Measurements from ENCODE around the gene MCTP1.

MCTP1 gene

GRCh38 chr5:94784536-94785505, 500.1 kb downstream of the MCTP1 start:
- Histone ChIP-seq H3K27ac (no peak overlapping the region), H3K4me3 (no peak overlapping the region), H3K9me3 (ENCODE audit: low read depth, low read length) (no peaks in the 10 kb centered on the region), H3K9ac (ENCODE audit: insufficient read length) (no peak overlapping the region), H3K36me3 (ENCODE audit: insufficient read depth, low read length) (no peaks in the 10 kb centered on the region)
- peak; percentile 48 for DNase-seq (ENCODE audit: low read depth, low spot score)
- TF ChIP-seq FOXP2 (optimal IDR thresholded peaks at IDR 0.05; ENCODE audit: control extremely low read depth, extremely low read length, insufficient read depth) (no peak), EZH2 (IDR thresholded peaks at IDR 0.05) (no peak), POLR2AphosphoS5 (IDR thresholded peaks at IDR 0.05; ENCODE audit: borderline replicate concordance, low read depth, low read length) (no peak)

DNA sequence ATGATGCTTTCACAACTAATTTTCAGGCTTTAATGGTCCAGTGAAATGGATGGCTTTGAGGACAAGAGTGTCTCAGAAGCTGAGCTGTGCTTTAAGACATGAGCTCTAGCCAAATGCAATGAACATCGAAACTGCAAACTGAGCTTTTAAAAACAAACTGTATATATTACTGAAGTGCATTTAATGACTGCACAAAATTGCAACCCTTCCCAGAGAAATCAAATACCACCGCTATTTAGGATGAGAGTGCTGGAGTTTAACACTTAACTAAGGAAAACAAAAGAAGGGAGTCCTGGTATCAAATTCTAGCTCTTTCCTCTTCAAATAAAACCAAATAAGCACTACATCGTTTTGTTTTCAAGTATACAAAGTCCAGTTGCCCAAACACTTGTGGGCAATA, 502.5 kb downstream of the MCTP1 start:
- no peaks in the 10 kb centered on the region for H3K9me3 ChIP-seq (ENCODE audit: low read depth, low read length)
- no peak for DNase-seq (ENCODE audit: low read depth, low spot score)

GRCh38 chr5:94779684-94780083, 505.2 kb downstream of the MCTP1 start:
- Histone ChIP-seq H3K9ac (ENCODE audit: insufficient read length) (no peak overlapping the region), H3K9me3 (ENCODE audit: low read depth, low read length) (no peaks in the 10 kb centered on the region), H3K27ac (no peak overlapping the region), H3K36me3 (ENCODE audit: insufficient read depth, low read length) (no peaks in the 10 kb centered on the region), H3K4me3 (no peak overlapping the region)
- no peak for DNase-seq (ENCODE audit: low read depth, low spot score)
- TF ChIP-seq POLR2AphosphoS5 (IDR thresholded peaks at IDR 0.05; ENCODE audit: borderline replicate concordance, low read depth, low read length) = no peak
- TF ChIP-seq FOXP2 (optimal IDR thresholded peaks at IDR 0.05; ENCODE audit: control extremely low read depth, extremely low read length, insufficient read depth) = no peak
- TF ChIP-seq EZH2 (IDR thresholded peaks at IDR 0.05) = no peak

More for the DNA sequence above, 502.5 kb downstream of the MCTP1 start:
- Histone ChIP-seq H3K4me3 (no peak overlapping the region), H3K27ac (no peak overlapping the region), H3K36me3 (ENCODE audit: insufficient read depth, low read length) (no peaks in the 10 kb centered on the region), H3K9ac (ENCODE audit: insufficient read length) (no peak overlapping the region)
- no peak for TF ChIP-seq POLR2AphosphoS5 (IDR thresholded peaks at IDR 0.05; ENCODE audit: borderline replicate concordance, low read depth, low read length)
- no peak for TF ChIP-seq EZH2 (IDR thresholded peaks at IDR 0.05)
- no peak for TF ChIP-seq FOXP2 (optimal IDR thresholded peaks at IDR 0.05; ENCODE audit: control extremely low read depth, extremely low read length, insufficient read depth)

DNA sequence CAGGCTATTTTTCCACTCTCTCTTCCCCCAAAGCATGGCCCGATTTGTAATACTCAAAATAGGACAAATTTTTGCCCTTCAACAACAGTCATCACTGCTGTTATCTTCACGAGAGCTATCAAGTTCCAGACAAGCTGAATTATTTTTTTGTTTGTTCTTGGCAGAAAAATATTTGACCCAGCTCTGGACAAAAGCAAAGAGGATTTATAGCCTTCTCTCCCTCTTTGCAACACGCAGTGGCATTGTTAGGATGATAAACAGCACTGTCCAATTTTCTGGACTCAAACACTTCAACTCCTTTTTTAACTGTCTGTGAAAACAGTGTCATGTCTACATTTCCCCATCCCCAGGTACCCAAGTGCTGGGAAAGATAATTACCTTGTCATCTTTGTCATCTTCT, 506.2 kb downstream of the MCTP1 start:
- H3K4me3 ChIP-seq = no peak overlapping the region
- H3K27ac ChIP-seq = no peak overlapping the region
- H3K9ac ChIP-seq (ENCODE audit: insufficient read length) = no peak overlapping the region
- H3K9me3 ChIP-seq (ENCODE audit: low read depth, low read length) = no peaks in the 10 kb centered on the region
- no peaks in the 10 kb centered on the region for H3K36me3 ChIP-seq (ENCODE audit: insufficient read depth, low read length)
- no peak for DNase-seq (ENCODE audit: low read depth, low spot score)
- TF ChIP-seq POLR2AphosphoS5 (IDR thresholded peaks at IDR 0.05; ENCODE audit: borderline replicate concordance, low read depth, low read length) (no peak), EZH2 (IDR thresholded peaks at IDR 0.05) (no peak), FOXP2 (optimal IDR thresholded peaks at IDR 0.05; ENCODE audit: control extremely low read depth, extremely low read length, insufficient read depth) (no peak)

- DNase-seq (ENCODE audit: low read depth, low spot score) = no peak
These were observed 506.6 kb downstream of the MCTP1 start for GRCh38 chr5:94778299-94778698.

DNA sequence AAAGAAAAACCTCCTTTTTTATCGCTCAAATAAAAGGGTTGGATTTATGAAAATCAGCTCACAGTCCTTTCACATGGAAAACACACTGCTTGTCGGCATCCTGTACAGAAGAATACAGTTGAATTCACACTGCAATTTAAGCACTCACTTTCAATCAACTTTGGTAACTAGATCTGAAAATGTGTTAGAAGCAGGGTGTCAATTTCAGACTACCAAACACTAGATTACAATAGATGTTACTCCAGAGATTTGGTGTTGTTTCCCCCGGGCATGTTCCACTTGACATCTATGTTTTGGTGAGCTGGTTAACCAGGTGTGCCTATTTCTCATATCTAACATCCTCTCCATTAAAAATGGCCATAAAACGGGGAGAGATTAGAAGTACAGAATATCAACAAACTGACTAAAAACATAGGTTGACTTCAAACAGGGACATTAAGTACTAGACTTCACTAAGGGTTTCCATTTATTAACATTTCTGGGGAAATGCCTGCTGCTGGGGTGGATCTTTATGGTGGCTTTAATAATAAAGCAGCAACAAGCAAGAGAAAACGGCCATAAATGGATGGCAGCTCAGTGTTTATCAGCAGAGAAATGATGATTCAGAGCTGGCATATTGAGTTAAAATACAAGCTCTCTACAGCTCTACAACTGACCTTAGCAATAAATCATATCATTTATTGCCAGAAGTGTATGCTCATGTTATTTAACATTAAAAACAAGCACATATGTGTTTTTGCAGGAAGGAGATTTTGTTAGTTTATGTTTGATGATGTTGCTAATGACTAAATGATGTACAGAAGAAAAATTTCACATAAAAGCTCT, 507.6 kb downstream of the MCTP1 start:
- no peak for DNase-seq (ENCODE audit: low read depth, low spot score)
- no peak overlapping the region for H3K4me3 ChIP-seq
- H3K9me3 ChIP-seq (ENCODE audit: low read depth, low read length) = no peaks in the 10 kb centered on the region
- no peaks in the 10 kb centered on the region for H3K36me3 ChIP-seq (ENCODE audit: insufficient read depth, low read length)
- TF ChIP-seq POLR2AphosphoS5 (IDR thresholded peaks at IDR 0.05; ENCODE audit: borderline replicate concordance, low read depth, low read length) (no peak), EZH2 (IDR thresholded peaks at IDR 0.05) (no peak), FOXP2 (optimal IDR thresholded peaks at IDR 0.05; ENCODE audit: control extremely low read depth, extremely low read length, insufficient read depth) (no peak)
- H3K27ac ChIP-seq = no peak overlapping the region
- H3K9ac ChIP-seq (ENCODE audit: insufficient read length) = no peak overlapping the region

More at GRCh38 chr5:94778299-94778698, 506.6 kb downstream of the MCTP1 start:
- no peak for TF ChIP-seq FOXP2 (optimal IDR thresholded peaks at IDR 0.05; ENCODE audit: control extremely low read depth, extremely low read length, insufficient read depth)
- no peak for TF ChIP-seq POLR2AphosphoS5 (IDR thresholded peaks at IDR 0.05; ENCODE audit: borderline replicate concordance, low read depth, low read length)
- no peak for TF ChIP-seq EZH2 (IDR thresholded peaks at IDR 0.05)
- H3K36me3 ChIP-seq (ENCODE audit: insufficient read depth, low read length) = no peaks in the 10 kb centered on the region
- H3K27ac ChIP-seq = no peak overlapping the region
- no peaks in the 10 kb centered on the region for H3K9me3 ChIP-seq (ENCODE audit: low read depth, low read length)
- no peak overlapping the region for H3K4me3 ChIP-seq
- H3K9ac ChIP-seq (ENCODE audit: insufficient read length) = no peak overlapping the region

DNA sequence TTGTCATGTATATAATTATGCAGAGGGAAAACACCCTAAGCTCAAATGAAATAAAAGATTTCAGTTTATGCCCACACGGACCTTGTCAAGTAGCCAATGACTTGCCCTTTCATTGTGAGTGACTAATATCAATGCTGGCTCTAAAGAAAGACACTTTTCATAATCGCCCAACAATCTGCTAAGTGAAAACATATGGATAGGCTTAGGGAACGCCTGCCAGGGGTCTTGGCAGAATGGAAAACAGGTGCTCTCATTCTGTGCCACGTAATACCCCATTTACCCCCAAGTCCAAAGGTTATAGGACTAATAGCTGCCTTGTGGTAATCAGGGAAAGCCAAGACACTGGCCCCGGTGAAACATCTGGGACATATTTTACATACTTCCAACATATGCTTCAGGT, 508.7 kb downstream of the MCTP1 start:
- Histone ChIP-seq H3K4me3 (no peak overlapping the region), H3K36me3 (ENCODE audit: insufficient read depth, low read length) (no peaks in the 10 kb centered on the region), H3K9ac (ENCODE audit: insufficient read length) (no peak overlapping the region), H3K9me3 (ENCODE audit: low read depth, low read length) (no peaks in the 10 kb centered on the region), H3K27ac (no peak overlapping the region)
- no peak for DNase-seq (ENCODE audit: low read depth, low spot score)
- TF ChIP-seq EZH2 (IDR thresholded peaks at IDR 0.05) (no peak), POLR2AphosphoS5 (IDR thresholded peaks at IDR 0.05; ENCODE audit: borderline replicate concordance, low read depth, low read length) (no peak), FOXP2 (optimal IDR thresholded peaks at IDR 0.05; ENCODE audit: control extremely low read depth, extremely low read length, insufficient read depth) (no peak)

DNA sequence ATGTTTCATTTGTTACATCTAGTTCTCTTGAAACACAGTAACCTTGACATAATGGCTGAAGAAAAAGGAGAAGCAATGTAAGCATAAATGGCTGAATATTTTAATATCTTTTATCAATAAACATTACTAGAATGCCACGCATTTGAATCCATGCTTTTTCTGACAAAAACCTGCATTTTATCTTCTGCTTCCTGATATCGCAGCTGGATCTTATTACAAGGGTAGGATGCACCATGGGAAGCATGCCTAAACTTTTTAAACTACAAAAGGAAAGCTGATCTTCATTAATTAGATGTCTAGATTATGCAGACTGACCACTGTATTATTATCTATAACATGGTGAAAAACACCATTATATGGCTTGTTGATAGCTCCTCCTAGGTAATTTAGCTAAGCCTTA, 509.8 kb downstream of the MCTP1 start:
- no peak for DNase-seq (ENCODE audit: low read depth, low spot score)
- Histone ChIP-seq H3K36me3 (ENCODE audit: insufficient read depth, low read length) (no peaks in the 10 kb centered on the region), H3K9me3 (ENCODE audit: low read depth, low read length) (no peaks in the 10 kb centered on the region), H3K4me3 (no peak overlapping the region), H3K27ac (no peak overlapping the region), H3K9ac (ENCODE audit: insufficient read length) (no peak overlapping the region)
- TF ChIP-seq FOXP2 (optimal IDR thresholded peaks at IDR 0.05; ENCODE audit: control extremely low read depth, extremely low read length, insufficient read depth) (no peak), POLR2AphosphoS5 (IDR thresholded peaks at IDR 0.05; ENCODE audit: borderline replicate concordance, low read depth, low read length) (no peak), EZH2 (IDR thresholded peaks at IDR 0.05) (no peak)
